ENCODE results near the gene ROR1.

ROR1 gene

DNA sequence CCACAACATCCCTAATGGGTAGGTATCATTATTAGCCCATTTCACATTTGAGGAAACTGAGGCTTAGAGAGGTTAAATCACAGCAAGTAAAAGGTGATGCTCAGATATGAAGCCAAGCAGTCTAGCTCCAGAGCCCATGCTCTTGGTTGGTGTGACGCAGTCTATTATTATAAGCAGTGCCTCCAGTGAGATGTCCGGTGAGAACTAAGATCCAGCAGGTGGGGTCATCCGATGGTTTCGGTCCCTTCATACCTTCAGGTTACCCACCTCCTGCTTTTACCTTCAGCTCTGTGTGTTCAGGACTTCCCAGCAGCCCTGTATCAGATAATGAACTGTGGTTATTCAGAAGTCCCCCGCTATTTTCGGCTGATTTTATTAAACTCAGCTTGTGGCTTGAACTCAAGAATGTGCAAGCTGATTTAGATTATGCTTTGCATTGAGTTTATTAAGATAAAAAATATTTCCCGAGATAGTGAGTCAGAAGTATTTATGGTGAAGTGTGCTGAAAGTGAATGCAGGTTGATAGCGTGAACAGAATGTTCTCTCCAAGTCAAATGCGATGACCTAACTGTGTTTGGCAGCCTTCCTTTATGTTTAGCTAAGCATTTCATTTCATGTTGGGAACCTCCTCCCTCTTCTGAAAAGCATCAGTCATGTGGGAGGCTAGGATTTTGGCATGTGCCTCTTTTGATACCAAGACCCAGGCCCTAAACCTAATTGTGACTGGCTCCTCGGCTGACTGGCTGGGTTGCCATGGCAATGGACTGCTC, 268.7 kb downstream of the ROR1 start:
- Histone ChIP-seq H3K4me1 (no peaks in the 10 kb centered on the region), H3K27me3 (ENCODE audit: low read depth) (no peaks in the 10 kb centered on the region; the same call in none of the 2 replicates)
- in situ Hi-C loops (cut with MboI; ENCODE audit: low sequenced_read_pairs) = no loop called here

GRCh38 chr1:64043288-64043687, 269.5 kb downstream of the ROR1 start:
- in situ Hi-C loops (cut with MboI; ENCODE audit: low sequenced_read_pairs) = no loop called here

More for the DNA sequence above, 268.7 kb downstream of the ROR1 start:
- Histone ChIP-seq H3K36me3 (replicated peaks) (no peaks in the 10 kb centered on the region), H3K9me3 (no peaks in the 10 kb centered on the region), H3K4me3 (no peak overlapping the region)
- no peak for DNase-seq (ENCODE audit: low spot score in 2 of 2)

DNA sequence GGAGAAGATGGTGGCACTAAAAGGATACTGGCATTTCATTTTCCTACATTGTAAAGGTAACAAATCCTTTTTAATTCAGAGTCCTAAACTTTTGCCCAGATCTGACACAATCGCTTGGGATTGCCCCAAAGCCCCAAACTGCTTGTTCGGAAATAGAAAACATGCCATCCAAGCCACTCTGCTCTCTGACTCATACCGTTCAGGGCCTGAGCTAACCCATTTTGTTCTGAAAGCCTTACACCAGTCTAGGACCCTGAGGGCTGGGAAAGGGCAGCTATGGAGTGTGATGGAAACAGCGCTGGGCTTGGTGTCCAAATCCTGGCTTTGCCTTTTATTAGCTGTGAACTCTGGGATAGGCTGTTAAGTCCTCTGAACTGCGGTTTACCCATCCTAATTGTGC, 270.2 kb downstream of the ROR1 start:
- in situ Hi-C loops (cut with MboI; ENCODE audit: low sequenced_read_pairs) = no loop called here
- H3K4me1 ChIP-seq = no peaks in the 10 kb centered on the region
- H3K36me3 ChIP-seq (replicated peaks) = no peaks in the 10 kb centered on the region
- H3K9me3 ChIP-seq = no peaks in the 10 kb centered on the region
- DNase-seq (ENCODE audit: low spot score in 2 of 2) = no peak
- H3K27me3 ChIP-seq (ENCODE audit: low read depth) = no peaks in the 10 kb centered on the region; the same call in none of the 2 replicates
- H3K4me3 ChIP-seq = no peak overlapping the region

More at GRCh38 chr1:64043288-64043687, 269.5 kb downstream of the ROR1 start:
- no peak overlapping the region for H3K4me3 ChIP-seq
- H3K4me1 ChIP-seq = no peaks in the 10 kb centered on the region
- no peak for DNase-seq (ENCODE audit: low spot score in 2 of 2)
- H3K9me3 ChIP-seq = no peaks in the 10 kb centered on the region
- no peaks in the 10 kb centered on the region; the same call in none of the 2 replicates for H3K27me3 ChIP-seq (ENCODE audit: low read depth)
- no peaks in the 10 kb centered on the region for H3K36me3 ChIP-seq (replicated peaks)

DNA sequence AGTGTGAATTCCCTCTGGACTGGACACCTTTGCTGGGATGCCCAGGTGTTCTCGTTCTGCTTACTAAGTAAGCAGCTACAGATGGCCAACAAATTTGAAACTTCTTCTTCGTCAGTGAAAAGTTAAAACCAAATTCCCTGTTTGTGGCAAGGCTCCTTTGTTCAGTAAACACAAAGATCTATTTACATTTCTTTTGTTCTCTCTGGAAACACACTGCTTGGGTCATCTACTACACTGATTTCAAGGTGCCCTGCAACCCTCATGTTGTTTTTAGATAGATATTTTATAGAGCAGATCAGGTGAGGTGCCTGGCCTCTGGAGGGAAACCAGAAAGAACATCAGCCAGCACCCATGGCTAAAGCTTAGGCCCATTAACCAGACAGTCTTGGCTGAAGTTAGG, 272.4 kb downstream of the ROR1 start:
- in situ Hi-C loops (cut with MboI; ENCODE audit: low sequenced_read_pairs) = no loop called here
- no peaks in the 10 kb centered on the region for H3K9me3 ChIP-seq
- no peak overlapping the region for H3K4me3 ChIP-seq
- DNase-seq (ENCODE audit: low spot score in 2 of 2) = no peak
- H3K36me3 ChIP-seq (replicated peaks) = no peaks in the 10 kb centered on the region
- H3K27me3 ChIP-seq (ENCODE audit: low read depth) = no peaks in the 10 kb centered on the region; the same call in none of the 2 replicates
- H3K4me1 ChIP-seq = no peaks in the 10 kb centered on the region

GRCh38 chr1:64046891-64047290, 273.1 kb downstream of the ROR1 start:
- H3K36me3 ChIP-seq (replicated peaks) = no peaks in the 10 kb centered on the region
- no peaks in the 10 kb centered on the region for H3K4me1 ChIP-seq
- H3K27me3 ChIP-seq (ENCODE audit: low read depth) = no peaks in the 10 kb centered on the region; the same call in none of the 2 replicates
- in situ Hi-C loops (cut with MboI; ENCODE audit: low sequenced_read_pairs) = no loop called here
- no peak overlapping the region for H3K4me3 ChIP-seq
- H3K9me3 ChIP-seq = no peaks in the 10 kb centered on the region
- no peak for DNase-seq (ENCODE audit: low spot score in 2 of 2)

- Histone ChIP-seq H3K36me3 (replicated peaks) (no peaks in the 10 kb centered on the region), H3K4me3 (no peak overlapping the region), H3K27me3 (ENCODE audit: low read depth) (no peaks in the 10 kb centered on the region; the same call in none of the 2 replicates), H3K4me1 (no peaks in the 10 kb centered on the region), H3K9me3 (no peaks in the 10 kb centered on the region)
- DNase-seq (ENCODE audit: low spot score in 2 of 2) = no peak
- in situ Hi-C loops (cut with MboI; ENCODE audit: low sequenced_read_pairs) = no loop called here
Observed at GRCh38 chr1:64047549-64047996, 273.8 kb downstream of the ROR1 start.

- no peak for DNase-seq (ENCODE audit: low spot score in 2 of 2)
- H3K4me1 ChIP-seq = no peaks in the 10 kb centered on the region
- H3K4me3 ChIP-seq = no peak overlapping the region
- H3K36me3 ChIP-seq (replicated peaks) = no peaks in the 10 kb centered on the region
- peaks cover under 1% of the 10 kb centered on the region; the same call in 1 of the 2 replicates for H3K27me3 ChIP-seq (ENCODE audit: low read depth)
- in situ Hi-C loops (cut with MboI; ENCODE audit: low sequenced_read_pairs) = no loop called here
- H3K9me3 ChIP-seq = no peaks in the 10 kb centered on the region
Observed at GRCh38 chr1:64049900-64050540, 276.2 kb downstream of the ROR1 start.

DNA sequence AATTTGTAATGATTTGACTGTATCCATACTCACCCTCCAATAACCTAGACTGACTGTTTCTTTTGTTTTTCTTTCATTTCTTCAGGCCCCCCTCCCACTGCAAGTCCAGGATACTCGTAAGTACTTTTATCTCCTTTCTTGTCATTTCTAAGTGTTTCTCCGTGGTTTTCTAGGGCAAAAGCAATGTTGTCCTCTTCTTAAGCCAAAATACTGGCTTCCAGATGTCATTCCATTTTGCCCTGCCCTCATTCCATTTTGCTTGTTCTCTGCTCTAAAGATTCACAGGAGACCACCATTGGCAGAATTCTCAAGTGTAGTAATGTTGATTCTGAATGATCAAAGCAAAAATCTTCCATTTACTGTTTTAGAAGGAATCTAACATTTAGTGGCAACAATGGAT, 276.8 kb downstream of the ROR1 start:
- Histone ChIP-seq H3K27me3 (ENCODE audit: low read depth) (0 out of 2 replicates have a peak, but pooled peaks cover 2% of the 10 kb centered on the region), H3K36me3 (replicated peaks) (no peaks in the 10 kb centered on the region), H3K4me1 (no peaks in the 10 kb centered on the region), H3K9me3 (no peaks in the 10 kb centered on the region), H3K4me3 (no peak overlapping the region)
- in situ Hi-C loops (cut with MboI; ENCODE audit: low sequenced_read_pairs) = no loop called here
- DNase-seq (ENCODE audit: low spot score in 2 of 2) = no peak

DNA sequence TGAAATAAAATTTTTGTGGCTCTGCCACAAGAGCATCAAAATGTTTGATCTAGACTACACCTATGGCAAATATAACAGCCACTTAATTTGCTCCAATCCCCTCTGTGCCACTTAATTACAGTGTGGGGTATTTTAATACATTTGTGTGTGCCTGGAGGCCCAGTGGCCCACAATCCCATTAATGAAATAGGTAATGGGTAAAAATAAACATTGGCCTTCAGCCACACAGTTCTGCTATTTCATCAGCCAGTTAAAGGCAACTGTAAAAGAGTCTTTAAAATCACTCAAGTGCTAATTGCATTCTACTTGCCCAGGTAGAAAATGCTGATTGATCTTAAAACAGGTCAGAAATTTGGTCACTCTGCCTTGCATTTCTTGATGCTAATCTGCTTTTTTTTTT, 278.0 kb downstream of the ROR1 start:
- in situ Hi-C loops (cut with MboI; ENCODE audit: low sequenced_read_pairs) = no loop called here
- no peak for DNase-seq (ENCODE audit: low spot score in 2 of 2)

GRCh38 chr1:64052777-64053176, 279.0 kb downstream of the ROR1 start:
- Histone ChIP-seq H3K4me3 (no peak overlapping the region), H3K27me3 (ENCODE audit: low read depth) (0 out of 2 replicates have a peak, but pooled peaks cover 2% of the 10 kb centered on the region), H3K9me3 (no peaks in the 10 kb centered on the region), H3K4me1 (no peaks in the 10 kb centered on the region), H3K36me3 (replicated peaks) (no peaks in the 10 kb centered on the region)
- in situ Hi-C loops (cut with MboI; ENCODE audit: low sequenced_read_pairs) = no loop called here
- DNase-seq (ENCODE audit: low spot score in 2 of 2) = no peak

More for the DNA sequence above, 278.0 kb downstream of the ROR1 start:
- Histone ChIP-seq H3K4me3 (no peak overlapping the region), H3K27me3 (ENCODE audit: low read depth) (0 out of 2 replicates have a peak, but pooled peaks cover 2% of the 10 kb centered on the region), H3K4me1 (no peaks in the 10 kb centered on the region), H3K36me3 (replicated peaks) (no peaks in the 10 kb centered on the region), H3K9me3 (no peaks in the 10 kb centered on the region)

DNA sequence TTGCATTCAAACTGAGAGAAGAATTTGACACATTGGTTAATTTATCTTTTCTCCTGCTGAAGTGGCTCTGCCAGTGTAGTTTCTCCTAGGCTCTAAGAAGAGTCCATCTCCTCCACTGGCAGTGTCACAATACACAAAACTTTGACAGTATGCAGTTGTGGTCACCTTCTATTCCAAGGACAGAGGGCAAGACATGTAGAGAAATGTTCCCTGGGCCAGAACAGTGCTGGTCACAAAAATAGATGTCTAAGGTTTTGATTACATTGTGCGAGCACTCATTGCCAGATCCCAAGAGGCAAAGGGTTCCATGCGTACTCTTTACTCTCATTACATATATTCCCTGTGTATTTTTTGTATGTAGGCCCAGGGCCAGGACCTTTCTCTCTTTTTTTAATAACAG, 281.5 kb downstream of the ROR1 start:
- no peak for DNase-seq (ENCODE audit: low spot score in 2 of 2)
- no peak overlapping the region for H3K4me3 ChIP-seq
- no peaks in the 10 kb centered on the region for H3K9me3 ChIP-seq
- H3K4me1 ChIP-seq = no peaks in the 10 kb centered on the region
- 0 out of 2 replicates have a peak, but pooled peaks cover 2% of the 10 kb centered on the region for H3K27me3 ChIP-seq (ENCODE audit: low read depth)
- in situ Hi-C loops (cut with MboI; ENCODE audit: low sequenced_read_pairs) = no loop called here
- no peaks in the 10 kb centered on the region for H3K36me3 ChIP-seq (replicated peaks)

GRCh38 chr1:64059556-64059955, 285.7 kb downstream of the ROR1 start:
- Histone ChIP-seq H3K36me3 (replicated peaks) (no peaks in the 10 kb centered on the region), H3K4me1 (no peaks in the 10 kb centered on the region), H3K9me3 (no peaks in the 10 kb centered on the region), H3K27me3 (ENCODE audit: low read depth) (0 out of 2 replicates have a peak, but pooled peaks cover 2% of the 10 kb centered on the region), H3K4me3 (no peak overlapping the region)
- DNase-seq (ENCODE audit: low spot score in 2 of 2) = no peak
- in situ Hi-C loops (cut with MboI; ENCODE audit: low sequenced_read_pairs) = no loop called here

DNA sequence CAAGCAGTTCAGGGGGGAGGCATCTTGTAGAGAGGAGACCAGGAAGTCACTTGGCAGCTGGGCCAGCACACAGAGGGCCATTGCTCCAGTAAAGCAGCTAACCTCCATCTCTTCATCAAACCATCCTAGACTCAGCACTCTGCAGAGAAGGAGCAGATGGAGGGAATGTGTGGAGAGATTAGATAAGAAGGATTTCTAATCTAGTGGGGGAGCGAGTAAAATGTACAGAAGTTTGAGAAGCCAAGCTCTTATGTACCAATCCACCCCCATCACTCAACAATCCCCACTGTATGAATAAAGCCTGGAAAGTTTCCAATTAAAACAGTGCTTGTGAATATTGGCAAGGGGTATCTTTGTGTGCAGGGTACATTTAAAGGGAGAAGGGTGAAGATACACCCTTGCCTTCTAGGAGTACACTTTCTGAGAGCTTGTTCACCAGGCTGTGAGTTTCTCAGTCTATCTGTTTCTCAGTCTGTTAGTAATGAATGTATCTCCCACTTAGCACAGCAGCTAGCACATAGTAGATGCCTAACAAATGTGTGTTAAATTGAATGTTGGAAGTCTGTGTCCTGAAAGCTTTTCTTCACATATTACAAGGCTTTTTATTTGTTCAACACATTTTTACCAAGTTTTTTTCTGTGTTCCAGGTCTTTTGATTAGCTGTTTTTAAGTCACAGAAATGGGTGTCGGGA, 286.9 kb downstream of the ROR1 start:
- H3K9me3 ChIP-seq = no peaks in the 10 kb centered on the region
- H3K36me3 ChIP-seq (replicated peaks) = no peaks in the 10 kb centered on the region
- in situ Hi-C loops (cut with MboI; ENCODE audit: low sequenced_read_pairs) = no loop called here
- no peak for DNase-seq (ENCODE audit: low spot score in 2 of 2)
- no peaks in the 10 kb centered on the region for H3K27me3 ChIP-seq (ENCODE audit: low read depth)
- no peaks in the 10 kb centered on the region for H3K4me1 ChIP-seq
- no peak overlapping the region for H3K4me3 ChIP-seq

Data from HAP-1 (cell line).